Measurements from ENCODE around the gene PABPN1.

DNA sequence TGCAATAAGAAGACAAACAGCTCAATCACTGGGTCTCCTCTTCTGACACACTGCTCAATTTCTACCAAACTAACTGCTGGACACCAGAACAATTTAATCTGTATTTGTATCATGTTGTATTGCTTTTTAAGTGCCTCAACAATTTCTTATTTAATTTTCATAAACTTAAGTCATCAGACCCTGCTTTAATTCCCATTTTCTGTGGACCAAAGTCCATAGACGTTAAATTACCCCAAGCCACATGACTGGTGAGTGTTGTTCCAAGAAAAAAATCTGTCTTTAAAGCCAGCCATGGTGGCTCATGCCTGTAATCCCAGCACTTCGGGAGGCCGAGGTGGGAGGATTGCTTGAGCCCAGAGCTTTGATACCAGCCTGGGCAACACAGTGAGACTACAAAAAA lies 44.1 kb upstream of the PABPN1 start:
- TF ChIP-seq CTCF (IDR thresholded peaks at IDR 0.05; ENCODE audit: low read depth, low read length) (no peak), MYC (IDR thresholded peaks at IDR 0.05; ENCODE audit: low read depth, low read length) (no peak)
